HEK293 (cell line): ENCODE measurements around the gene MRPS27.

ENCODE experiments used
- BCL6B ChIP-seq: fragments of 450-650 bp; formaldehyde crosslinking; IDR thresholded peaks from 2 replicates; pipeline ENCODE4 v1.5.1; 2017; ENCODE audit warnings: missing biosample characterization, missing genetic modification characterization
- CTCF ChIP-seq: fragments of 450-650 bp; formaldehyde crosslinking; IDR thresholded peaks from 2 replicates; pipeline ENCODE4 v1.5.1; 2016; ENCODE audit warnings: missing biosample characterization, missing genetic modification characterization
- GFI1B ChIP-seq: fragments of 450-650 bp; formaldehyde crosslinking; IDR thresholded peaks from 2 replicates; pipeline ENCODE4 v1.5.1; 2016; ENCODE audit warnings: missing biosample characterization, missing genetic modification characterization
- GLIS1 ChIP-seq: fragments of 450-650 bp; formaldehyde crosslinking; IDR thresholded peaks from 2 replicates; pipeline ENCODE4 v1.5.1; 2016; ENCODE audit warnings: missing biosample characterization, missing genetic modification characterization
- INSM2 ChIP-seq: fragments of 450-650 bp; formaldehyde crosslinking; IDR thresholded peaks from 2 replicates; pipeline ENCODE4 v1.5.1; 2016; ENCODE audit warnings: missing biosample characterization, missing genetic modification characterization
- KLF10 ChIP-seq: fragments of 450-650 bp; IDR thresholded peaks from 2 replicates; pipeline ENCODE4 v1.5.1; 2018; ENCODE audit warnings: missing biosample characterization, mild to moderate bottlenecking, missing genetic modification characterization
- PRDM1 ChIP-seq: fragments of 450-650 bp; formaldehyde crosslinking; IDR thresholded peaks from 2 replicates; pipeline ENCODE4; 2016; ENCODE audit warnings: missing biosample characterization, missing genetic modification characterization
- SCRT2 ChIP-seq: fragments of 450-650 bp; formaldehyde crosslinking; IDR thresholded peaks from 2 replicates; pipeline ENCODE4 v1.5.1; 2016; ENCODE audit warnings: missing biosample characterization, missing genetic modification characterization
- TRIM28 ChIP-seq: IDR thresholded peaks from 2 replicates; pipeline ENCODE4 v1.6.1; 2011; ENCODE audit warnings: low read length, control low read depth, borderline replicate concordance
- TSHZ1 ChIP-seq: fragments of 450-650 bp; formaldehyde crosslinking; IDR thresholded peaks from 2 replicates; pipeline ENCODE4 v1.5.1; 2016; ENCODE audit warnings: missing biosample characterization, missing genetic modification characterization, borderline replicate concordance
- YY1 ChIP-seq: fragments of 450-650 bp; formaldehyde crosslinking; IDR thresholded peaks from 2 replicates; pipeline ENCODE4 v1.5.1; 2018; ENCODE audit warnings: missing biosample characterization, missing genetic modification characterization
- ZFHX2 ChIP-seq: fragments of 450-650 bp; formaldehyde crosslinking; conservative IDR thresholded peaks from 2 replicates; pipeline ENCODE4 v1.5.1; 2016; ENCODE audit warnings: missing biosample characterization, missing genetic modification characterization
- ZNF146 ChIP-seq: fragments of 450-650 bp; formaldehyde crosslinking; IDR thresholded peaks from 2 replicates; pipeline ENCODE4 v1.5.1; 2016; ENCODE audit warnings: missing biosample characterization, missing genetic modification characterization
- ZNF169 ChIP-seq: fragments of 450-650 bp; formaldehyde crosslinking; IDR thresholded peaks from 2 replicates; pipeline ENCODE4 v1.5.1; 2016; ENCODE audit warnings: missing biosample characterization, missing genetic modification characterization
- ZNF175 ChIP-seq: fragments of 450-650 bp; formaldehyde crosslinking; IDR thresholded peaks from 2 replicates; pipeline ENCODE4 v1.5.1; 2016; ENCODE audit warnings: missing biosample characterization, missing genetic modification characterization
- ZNF23 ChIP-seq: fragments of 450-650 bp; formaldehyde crosslinking; IDR thresholded peaks from 2 replicates; pipeline ENCODE4 v1.5.1; 2016; ENCODE audit warnings: missing biosample characterization, missing genetic modification characterization, borderline replicate concordance
- ZNF26 ChIP-seq: fragments of 450-650 bp; formaldehyde crosslinking; IDR thresholded peaks from 2 replicates; pipeline ENCODE4 v1.5.1; 2016; ENCODE audit warnings: missing biosample characterization, missing genetic modification characterization
- ZNF324 ChIP-seq: fragments of 450-650 bp; formaldehyde crosslinking; IDR thresholded peaks from 2 replicates; pipeline ENCODE4 v1.5.1; 2016; ENCODE audit warnings: missing biosample characterization, missing genetic modification characterization
- ZNF433 ChIP-seq: fragments of 450-650 bp; formaldehyde crosslinking; IDR thresholded peaks from 2 replicates; pipeline ENCODE4 v1.5.1; 2016; ENCODE audit warnings: missing biosample characterization, missing genetic modification characterization, low read depth
- ZNF473 ChIP-seq: fragments of 450-650 bp; formaldehyde crosslinking; IDR thresholded peaks from 2 replicates; pipeline ENCODE4 v1.5.1; 2017; ENCODE audit warnings: missing biosample characterization, missing genetic modification characterization
- ZNF513 ChIP-seq: fragments of 450-650 bp; IDR thresholded peaks from 2 replicates; pipeline ENCODE4 v1.5.1; 2018; ENCODE audit warnings: missing biosample characterization, missing genetic modification characterization
- ZNF514 ChIP-seq: fragments of 450-650 bp; formaldehyde crosslinking; IDR thresholded peaks from 2 replicates; pipeline ENCODE4 v1.5.1; 2016; ENCODE audit warnings: missing biosample characterization, missing genetic modification characterization
- ZNF521 ChIP-seq: fragments of 450-650 bp; formaldehyde crosslinking; IDR thresholded peaks from 2 replicates; pipeline ENCODE4 v1.5.1; 2017; ENCODE audit warnings: missing biosample characterization, mild to moderate bottlenecking, missing genetic modification characterization
- ZNF596 ChIP-seq: fragments of 450-650 bp; IDR thresholded peaks from 2 replicates; pipeline ENCODE4 v1.5.0; 2018; ENCODE audit warnings: missing biosample characterization, mild to moderate bottlenecking, missing genetic modification characterization, moderate library complexity
- ZNF747 ChIP-seq: fragments of 450-650 bp; formaldehyde crosslinking; IDR thresholded peaks from 2 replicates; pipeline ENCODE4 v1.5.1; 2016; ENCODE audit warnings: missing biosample characterization, missing genetic modification characterization
- ZNF777 ChIP-seq: fragments of 450-650 bp; formaldehyde crosslinking; IDR thresholded peaks from 2 replicates; pipeline ENCODE4 v1.5.1; 2017; ENCODE audit warnings: missing biosample characterization, missing genetic modification characterization, borderline replicate concordance
- ZNF785 ChIP-seq: fragments of 450-650 bp; formaldehyde crosslinking; IDR thresholded peaks from 2 replicates; pipeline ENCODE4 v1.5.1; 2016; ENCODE audit warnings: missing biosample characterization, missing genetic modification characterization

Gene MRPS27

GRCh38 chr5:72307968-72308852 lies 11.8 kb downstream of the MRPS27 start (continued):
- TF ChIP-seq ZNF433 (tag by site-specific recombination): no peak
- peak; percentile 78 for TF ChIP-seq ZNF324
- TF ChIP-seq SCRT2 (tag by site-specific recombination): no peak
- TF ChIP-seq KLF10 (tag by site-specific recombination): peak; percentile 92; the same call in 1 of the 2 replicates
- TF ChIP-seq ZNF521: no peak
- no peak for TF ChIP-seq ZNF513
- peak; percentile 59; the same call in 1 of the 2 replicates for TF ChIP-seq ZNF785 (tag by site-specific recombination)
- TF ChIP-seq ZFHX2 (tag by site-specific recombination): peak; percentile 94
- TF ChIP-seq CTCF: peak; percentile 97
- TF ChIP-seq INSM2: 0 out of 2 replicates have a peak, but pooled peaks have one; percentile 13
- peak; percentile 44; the same call in 1 of the 2 replicates for TF ChIP-seq GLIS1 (tag by site-specific recombination)
- no peak for TF ChIP-seq ZNF747 (tag by site-specific recombination)
- peak; percentile 67 for TF ChIP-seq TSHZ1 (tag by site-specific recombination)
- no peak for TF ChIP-seq ZNF777 (tag by site-specific recombination)
- TF ChIP-seq TRIM28: no peak; the same call in 1 of the 2 replicates
- TF ChIP-seq ZNF23 (tag by site-specific recombination): no peak
- no peak for TF ChIP-seq ZNF473
- TF ChIP-seq GFI1B (tag by site-specific recombination): no peak
- TF ChIP-seq ZNF169 (tag by site-specific recombination): no peak
- no peak for TF ChIP-seq BCL6B (tag by site-specific recombination)
- TF ChIP-seq PRDM1 (tag by site-specific recombination): peak; percentile 69
- TF ChIP-seq YY1 (tag by site-specific recombination): peak; percentile 38; the same call in 1 of the 2 replicates
- TF ChIP-seq ZNF596 (tag by site-specific recombination): no peak
- no peak for TF ChIP-seq ZNF175 (tag by site-specific recombination)
- TF ChIP-seq ZNF146 (tag by site-specific recombination): no peak; the same call in 1 of the 2 replicates
- TF ChIP-seq ZNF26 (tag by site-specific recombination): no peak
- TF ChIP-seq ZNF514 (tag by site-specific recombination): no peak
